Measurements from ENCODE around the gene PRDX5.
"Not testable (repeated sequence)": the region's sequence is repeated elsewhere in the genome, so short reads cannot be mapped to it uniquely, and the experiment has no call there.

Gene PRDX5

DNA sequence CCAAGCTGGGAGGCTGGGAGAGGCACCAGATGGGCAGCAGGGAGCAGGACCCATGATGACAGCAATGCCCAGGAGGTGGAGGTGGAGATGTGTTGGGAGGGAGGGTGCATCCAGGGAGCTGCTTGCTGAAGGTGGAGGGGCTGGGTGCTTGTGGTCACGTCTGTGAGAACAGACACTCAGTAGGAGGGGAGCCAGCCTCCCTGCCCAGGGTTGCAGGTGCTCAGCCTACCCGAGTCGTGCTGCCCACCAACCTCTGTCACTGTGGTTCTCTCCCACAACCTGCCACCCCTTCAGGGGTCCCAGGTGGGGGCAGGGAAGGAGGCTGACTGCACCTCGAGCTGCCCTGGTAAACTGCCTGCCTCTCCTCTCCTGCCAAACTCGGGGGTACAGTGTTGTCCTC, 5.5 kb downstream of the PRDX5 start:
- H3K4me3 ChIP-seq, result no peak overlapping the region
- DNase-seq (ENCODE audit: low spot score), result no peak

DNA sequence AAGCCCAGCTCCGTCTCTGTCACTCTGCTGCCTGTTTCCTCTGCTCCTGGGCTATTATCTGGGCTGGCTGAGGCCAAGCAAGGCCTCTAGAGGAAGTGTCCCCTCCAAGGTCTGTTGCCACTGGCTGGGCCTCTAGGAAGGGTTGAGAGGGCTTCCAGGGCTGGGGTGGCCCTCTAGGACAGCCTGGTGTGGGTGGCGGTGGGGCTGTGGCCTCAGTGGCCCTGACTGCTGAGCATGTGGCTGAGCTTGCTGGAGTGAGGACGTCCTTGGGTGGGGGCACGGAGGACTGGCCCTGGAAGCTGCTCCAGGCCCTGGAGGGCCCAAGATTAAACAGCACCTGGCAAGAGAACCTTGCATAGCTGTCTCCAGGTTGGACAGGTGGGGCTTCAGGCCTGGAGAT, 6.1 kb downstream of the PRDX5 start:
- not testable (repeated sequence) for H3K4me3 ChIP-seq; DNase-seq (ENCODE audit: low spot score); H3K27ac ChIP-seq

More for the DNA sequence above, 5.5 kb downstream of the PRDX5 start:
- TF ChIP-seq CTCF (IDR thresholded peaks at IDR 0.05), result no peak
- no peak overlapping the region for H3K27ac ChIP-seq

DNA sequence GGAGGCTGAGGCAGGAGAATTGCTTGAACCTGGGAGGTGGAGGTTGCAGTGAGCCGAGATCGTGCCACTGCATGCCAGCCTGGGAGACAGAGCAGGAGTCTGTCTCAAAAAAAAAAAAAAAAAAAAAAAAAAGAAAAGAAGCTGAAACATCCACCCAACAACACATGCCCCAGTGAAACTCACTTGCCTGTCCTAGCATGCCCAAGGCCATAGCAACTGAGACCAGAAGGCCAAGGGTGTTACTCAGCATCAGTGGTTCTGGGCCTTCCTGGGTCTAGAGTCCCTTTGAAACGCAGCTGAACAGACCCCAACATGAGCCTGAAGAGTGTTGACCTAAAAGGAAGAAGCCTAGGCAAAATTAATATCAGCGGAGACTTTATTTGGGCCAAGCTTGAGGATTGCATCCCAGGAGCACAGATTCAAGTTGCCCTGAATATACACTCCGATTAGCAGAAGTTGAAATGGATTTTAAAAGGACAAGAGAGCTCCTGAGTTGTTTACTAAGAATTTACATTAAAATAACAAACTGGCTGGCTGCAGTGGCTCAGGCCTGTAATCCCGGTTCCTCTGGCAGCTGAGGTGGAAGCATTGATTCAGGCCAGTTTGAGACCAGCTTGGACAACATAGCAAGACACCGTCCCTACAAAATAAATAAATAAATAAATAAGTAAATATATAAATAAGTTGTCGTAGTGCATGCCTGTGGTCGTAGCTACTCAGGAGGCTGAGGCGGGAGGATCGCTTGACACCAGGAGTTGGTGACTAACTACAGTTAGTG, 7.0 kb downstream of the PRDX5 start:
- H3K4me3 ChIP-seq, result no peak overlapping the region
- no peak for TF ChIP-seq CTCF (IDR thresholded peaks at IDR 0.05)
- H3K27ac ChIP-seq, result no peak overlapping the region
- DNase-seq (ENCODE audit: low spot score), result no peak

DNA sequence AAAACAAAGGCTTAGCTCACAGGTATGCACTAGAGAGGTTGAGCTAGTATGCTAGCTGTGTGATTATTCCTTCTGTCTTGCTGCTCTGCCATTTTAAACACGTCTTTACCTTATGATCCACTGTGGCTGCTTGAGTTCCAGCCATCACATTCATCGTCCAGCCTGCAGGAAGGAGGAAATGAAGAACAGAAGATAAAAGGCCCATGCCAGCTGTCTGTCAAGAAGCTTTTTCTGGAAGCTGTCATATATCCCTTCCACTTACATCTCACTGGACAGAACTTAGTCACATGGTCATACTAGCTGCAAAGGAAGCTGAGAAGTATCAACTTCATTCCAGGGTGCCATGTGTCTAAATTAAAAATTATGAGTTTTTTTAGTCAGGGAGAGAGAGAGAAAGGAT, 9.5 kb downstream of the PRDX5 start:
- no peak overlapping the region for H3K27ac ChIP-seq
- no peak for TF ChIP-seq CTCF (IDR thresholded peaks at IDR 0.05)
- no peak overlapping the region for H3K4me3 ChIP-seq
- DNase-seq (ENCODE audit: low spot score), result no peak

- no peak overlapping the region for H3K27ac ChIP-seq
Observed at GRCh38 chr11:64327993-64328392, 10.1 kb downstream of the PRDX5 start.

DNA sequence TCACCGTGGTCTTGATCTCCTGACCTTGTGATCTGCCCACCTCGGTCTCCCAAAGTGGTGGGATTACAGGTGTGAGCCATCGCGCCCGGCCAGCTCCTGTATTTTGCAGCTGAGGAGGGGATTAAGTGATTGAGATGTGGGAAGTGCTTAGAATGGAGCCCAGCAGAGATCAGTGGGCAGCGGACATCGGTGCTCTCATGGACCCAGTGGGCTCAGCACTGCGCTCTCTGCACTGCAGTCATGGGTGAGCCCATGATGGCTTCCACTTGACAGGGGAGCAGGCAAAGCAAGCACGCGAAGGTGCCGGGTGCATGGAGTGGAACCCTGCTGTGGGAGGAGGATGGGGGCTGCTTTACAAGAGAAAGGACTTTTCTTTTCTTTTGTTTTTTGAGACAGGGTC, 13.0 kb downstream of the PRDX5 start:
- DNase-seq (ENCODE audit: low spot score), result no peak
- TF ChIP-seq CTCF (IDR thresholded peaks at IDR 0.05), result no peak
- Histone ChIP-seq H3K27ac (no peak overlapping the region), H3K4me3 (no peak overlapping the region)

More at GRCh38 chr11:64327993-64328392, 10.1 kb downstream of the PRDX5 start:
- no peak for DNase-seq (ENCODE audit: low spot score)
- no peak overlapping the region for H3K4me3 ChIP-seq
- TF ChIP-seq CTCF (IDR thresholded peaks at IDR 0.05), result no peak

DNA sequence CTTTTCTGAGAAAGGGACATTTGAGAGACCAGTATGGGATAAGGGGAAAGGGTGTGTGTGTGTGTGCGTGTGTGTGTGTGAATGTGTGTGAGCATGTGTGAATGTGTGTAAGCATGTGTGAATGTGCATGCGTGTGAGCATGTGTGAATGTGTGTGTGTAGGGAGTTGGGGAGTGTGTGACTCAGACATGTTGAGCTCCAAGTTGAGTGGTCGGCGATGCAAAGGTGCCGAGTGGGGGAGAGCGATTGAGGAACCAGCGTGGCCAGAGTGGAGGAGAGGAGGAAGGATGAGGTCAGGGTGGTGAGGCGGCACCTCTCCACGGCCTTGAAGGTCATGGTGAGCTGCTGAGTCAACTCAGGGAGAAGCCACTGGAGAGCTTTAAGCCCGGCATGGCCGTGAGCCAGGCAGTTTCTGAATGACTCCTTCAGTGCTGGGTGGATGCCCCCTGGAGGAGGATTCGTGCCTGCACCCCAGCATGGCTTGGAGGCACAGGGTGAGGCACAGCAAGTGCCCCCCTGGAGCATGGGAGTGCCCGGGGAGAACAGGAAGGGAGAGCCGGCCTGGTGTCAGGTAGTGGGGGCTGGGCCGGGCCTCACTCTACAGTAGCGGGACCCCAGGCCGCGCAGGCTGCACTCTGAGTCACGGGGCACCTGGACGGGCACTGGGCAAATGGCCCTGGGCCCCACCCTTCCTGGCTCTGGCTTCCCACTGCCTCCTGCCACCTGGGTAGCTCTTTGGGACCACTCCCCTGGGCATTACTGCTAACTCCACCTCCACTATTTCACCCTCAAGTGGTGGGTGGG, 13.8 kb downstream of the PRDX5 start:
- no peak for DNase-seq (ENCODE audit: low spot score)
- Histone ChIP-seq H3K4me3 (no peak overlapping the region), H3K27ac (no peak overlapping the region)
- no peak for TF ChIP-seq CTCF (IDR thresholded peaks at IDR 0.05)

All from coronary artery (tissue), 2 donors.